ENCODE results near the gene TFDP1. TPM values are rescaled to one million over a fixed set of nuclear protein-coding genes. Genes with fewer than 3 reads are reported as not detected.

The TFDP1 gene
- total RNA-seq, 1 donor: 83.8 TPM

- H3K4me3 ChIP-seq (ENCODE audit: low read depth, low read length): no peak overlapping the region
- no peak for DNase-seq (ENCODE audit: low read depth)
- no peak for TF ChIP-seq CTCF (IDR thresholded peaks at IDR 0.05; ENCODE audit: insufficient read depth, low read depth, low read length)
These were observed 80.4 kb downstream of the TFDP1 start for GRCh38 chr13:113664751-113665596.

- H3K4me3 ChIP-seq (ENCODE audit: low read depth, low read length): no peak overlapping the region
- no peak for DNase-seq (ENCODE audit: low read depth)
- no peak for TF ChIP-seq CTCF (IDR thresholded peaks at IDR 0.05; ENCODE audit: insufficient read depth, low read depth, low read length)
These were observed 81.2 kb downstream of the TFDP1 start for GRCh38 chr13:113665597-113666328.

- no peak overlapping the region for H3K4me3 ChIP-seq (ENCODE audit: low read depth, low read length)
- no peak for TF ChIP-seq CTCF (IDR thresholded peaks at IDR 0.05; ENCODE audit: insufficient read depth, low read depth, low read length)
- no peak for DNase-seq (ENCODE audit: low read depth)
These were observed 81.7 kb downstream of the TFDP1 start for GRCh38 chr13:113666329-113666670.

GRCh38 chr13:113666951-113667701 lies 82.6 kb downstream of the TFDP1 start, which contains the start of gene GRK1:
Gene GRK1 (plus strand): TSS chr13:113667219. CDS start chr13:113667387, 168 bp downstream.
- H3K4me3 ChIP-seq (ENCODE audit: low read depth, low read length): no peak within 1 kb of the TSS
- TF ChIP-seq CTCF (IDR thresholded peaks at IDR 0.05; ENCODE audit: insufficient read depth, low read depth, low read length): no peak
- no peak for DNase-seq (ENCODE audit: low read depth)

GRCh38 chr13:113667771-113668490 lies 83.4 kb downstream of the TFDP1 start:
- TF ChIP-seq CTCF (IDR thresholded peaks at IDR 0.05; ENCODE audit: insufficient read depth, low read depth, low read length): no peak
- DNase-seq (ENCODE audit: low read depth): no peak
- no peak overlapping the region for H3K4me3 ChIP-seq (ENCODE audit: low read depth, low read length)

- no peak overlapping the region for H3K4me3 ChIP-seq (ENCODE audit: low read depth, low read length)
- DNase-seq (ENCODE audit: low read depth): no peak
- TF ChIP-seq CTCF (IDR thresholded peaks at IDR 0.05; ENCODE audit: insufficient read depth, low read depth, low read length): no peak
These were observed 84.0 kb downstream of the TFDP1 start for GRCh38 chr13:113668491-113668971.

Data from fibroblast of villous mesenchyme (primary cell).